HL-60 (cell line): ENCODE measurements around the gene UBTF.

Source experiments
- DNase-seq, 2 experiments: peaks; one replicate each; pipeline ENCODE4 v3.0.0-alpha.2; 2010 to 2020; ENCODE audit warnings: low read depth in 1 of 2, low spot score in 1 of 2
- H3K27ac ChIP-seq: fragments of 250-450 bp; sonication (Bioruptor Pico); replicated peaks from 2 replicates; pipeline ENCODE4 v1.5.1; 2020; ENCODE audit warnings: mild to moderate bottlenecking, moderate library complexity
- H3K27me3 ChIP-seq: fragments of 250-450 bp; sonication (Bioruptor Pico); 2 replicates; pipeline ENCODE4 v1.5.1; 2021; ENCODE audit warnings: mild to moderate bottlenecking, moderate library complexity; ENCODE audit not compliant: insufficient read depth, poor library complexity, severe bottlenecking
- H3K4me3 ChIP-seq: replicated peaks from 2 replicates; pipeline ENCODE4 v1.5.1; 2011; ENCODE audit warnings: mild to moderate bottlenecking, control low read depth, low read length; ENCODE audit not compliant: insufficient read depth
- GABPA ChIP-seq: IDR thresholded peaks from 2 replicates; pipeline ENCODE4 v1.6.1; 2012; ENCODE audit warnings: low read depth
- POLR2AphosphoS5 ChIP-seq: IDR thresholded peaks from 2 replicates; pipeline ENCODE4 v1.6.1; 2012; ENCODE audit warnings: low read depth
- SPI1 ChIP-seq: IDR thresholded peaks from 2 replicates; pipeline ENCODE4 v1.6.1; 2012; ENCODE audit warnings: low read depth, mild to moderate bottlenecking, borderline replicate concordance
- TF ChIP-seq, protein P1 (sequence below): IDR thresholded peaks from one replicate; pipeline ENCODE4 v1.5.1; 2011; ENCODE audit warnings: low read length, control low read depth, inconsistent platforms; ENCODE audit not compliant: insufficient read depth
- TF ChIP-seq, protein P2 (sequence below): IDR thresholded peaks from 2 replicates; pipeline ENCODE4 v1.6.1; 2012; ENCODE audit warnings: low read depth; ENCODE audit not compliant: insufficient replicate concordance

The UBTF gene

DNA sequence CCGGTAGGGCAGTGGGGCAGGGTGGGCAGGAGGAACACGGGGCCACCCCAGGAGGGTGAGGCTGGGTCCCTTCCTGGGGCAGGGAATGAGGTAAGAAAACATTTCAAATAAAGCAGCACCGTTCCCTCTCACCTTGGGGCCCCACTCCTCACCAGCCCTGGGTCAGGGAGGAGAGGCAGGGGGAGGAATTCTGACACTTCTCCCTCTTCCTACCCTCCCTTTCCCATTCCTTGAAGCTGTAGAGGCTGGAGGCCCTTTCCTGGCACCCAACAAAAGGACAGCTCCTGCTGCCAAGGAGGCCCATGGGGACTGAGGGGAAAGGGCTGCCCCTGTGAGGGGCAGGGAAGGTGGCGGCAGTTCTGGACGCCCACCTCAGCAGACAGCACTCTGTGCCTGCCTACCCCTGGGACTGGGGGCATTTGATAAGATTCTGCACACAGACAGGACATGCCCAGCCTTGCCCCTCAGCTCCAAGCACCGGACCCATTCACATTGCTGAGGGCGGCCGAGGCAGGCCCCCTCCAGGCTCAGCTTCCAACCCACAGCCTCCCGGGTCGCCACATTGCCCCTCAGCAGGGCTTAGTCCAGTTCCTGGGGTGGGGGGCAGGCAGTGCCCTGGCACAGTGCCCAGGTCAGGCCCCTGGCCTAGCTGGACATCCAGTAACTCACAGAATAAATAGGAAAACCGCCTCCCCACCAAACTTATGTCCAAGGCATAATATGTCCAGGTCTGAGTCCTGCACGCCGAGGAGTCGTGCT, 26.0 kb downstream of the UBTF start:
- Histone ChIP-seq H3K27me3 (no peaks in the 10 kb centered on the region), H3K4me3 (no peak overlapping the region), H3K27ac (no peak overlapping the region)
- no peak for DNase-seq
- TF ChIP-seq, protein P1, sequence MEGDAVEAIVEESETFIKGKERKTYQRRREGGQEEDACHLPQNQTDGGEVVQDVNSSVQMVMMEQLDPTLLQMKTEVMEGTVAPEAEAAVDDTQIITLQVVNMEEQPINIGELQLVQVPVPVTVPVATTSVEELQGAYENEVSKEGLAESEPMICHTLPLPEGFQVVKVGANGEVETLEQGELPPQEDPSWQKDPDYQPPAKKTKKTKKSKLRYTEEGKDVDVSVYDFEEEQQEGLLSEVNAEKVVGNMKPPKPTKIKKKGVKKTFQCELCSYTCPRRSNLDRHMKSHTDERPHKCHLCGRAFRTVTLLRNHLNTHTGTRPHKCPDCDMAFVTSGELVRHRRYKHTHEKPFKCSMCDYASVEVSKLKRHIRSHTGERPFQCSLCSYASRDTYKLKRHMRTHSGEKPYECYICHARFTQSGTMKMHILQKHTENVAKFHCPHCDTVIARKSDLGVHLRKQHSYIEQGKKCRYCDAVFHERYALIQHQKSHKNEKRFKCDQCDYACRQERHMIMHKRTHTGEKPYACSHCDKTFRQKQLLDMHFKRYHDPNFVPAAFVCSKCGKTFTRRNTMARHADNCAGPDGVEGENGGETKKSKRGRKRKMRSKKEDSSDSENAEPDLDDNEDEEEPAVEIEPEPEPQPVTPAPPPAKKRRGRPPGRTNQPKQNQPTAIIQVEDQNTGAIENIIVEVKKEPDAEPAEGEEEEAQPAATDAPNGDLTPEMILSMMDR, result no peak
- TF ChIP-seq GABPA (no peak), POLR2AphosphoS5 (no peak), SPI1 (no peak)
- TF ChIP-seq, protein P2, sequence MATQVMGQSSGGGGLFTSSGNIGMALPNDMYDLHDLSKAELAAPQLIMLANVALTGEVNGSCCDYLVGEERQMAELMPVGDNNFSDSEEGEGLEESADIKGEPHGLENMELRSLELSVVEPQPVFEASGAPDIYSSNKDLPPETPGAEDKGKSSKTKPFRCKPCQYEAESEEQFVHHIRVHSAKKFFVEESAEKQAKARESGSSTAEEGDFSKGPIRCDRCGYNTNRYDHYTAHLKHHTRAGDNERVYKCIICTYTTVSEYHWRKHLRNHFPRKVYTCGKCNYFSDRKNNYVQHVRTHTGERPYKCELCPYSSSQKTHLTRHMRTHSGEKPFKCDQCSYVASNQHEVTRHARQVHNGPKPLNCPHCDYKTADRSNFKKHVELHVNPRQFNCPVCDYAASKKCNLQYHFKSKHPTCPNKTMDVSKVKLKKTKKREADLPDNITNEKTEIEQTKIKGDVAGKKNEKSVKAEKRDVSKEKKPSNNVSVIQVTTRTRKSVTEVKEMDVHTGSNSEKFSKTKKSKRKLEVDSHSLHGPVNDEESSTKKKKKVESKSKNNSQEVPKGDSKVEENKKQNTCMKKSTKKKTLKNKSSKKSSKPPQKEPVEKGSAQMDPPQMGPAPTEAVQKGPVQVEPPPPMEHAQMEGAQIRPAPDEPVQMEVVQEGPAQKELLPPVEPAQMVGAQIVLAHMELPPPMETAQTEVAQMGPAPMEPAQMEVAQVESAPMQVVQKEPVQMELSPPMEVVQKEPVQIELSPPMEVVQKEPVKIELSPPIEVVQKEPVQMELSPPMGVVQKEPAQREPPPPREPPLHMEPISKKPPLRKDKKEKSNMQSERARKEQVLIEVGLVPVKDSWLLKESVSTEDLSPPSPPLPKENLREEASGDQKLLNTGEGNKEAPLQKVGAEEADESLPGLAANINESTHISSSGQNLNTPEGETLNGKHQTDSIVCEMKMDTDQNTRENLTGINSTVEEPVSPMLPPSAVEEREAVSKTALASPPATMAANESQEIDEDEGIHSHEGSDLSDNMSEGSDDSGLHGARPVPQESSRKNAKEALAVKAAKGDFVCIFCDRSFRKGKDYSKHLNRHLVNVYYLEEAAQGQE, result no peak

DNA sequence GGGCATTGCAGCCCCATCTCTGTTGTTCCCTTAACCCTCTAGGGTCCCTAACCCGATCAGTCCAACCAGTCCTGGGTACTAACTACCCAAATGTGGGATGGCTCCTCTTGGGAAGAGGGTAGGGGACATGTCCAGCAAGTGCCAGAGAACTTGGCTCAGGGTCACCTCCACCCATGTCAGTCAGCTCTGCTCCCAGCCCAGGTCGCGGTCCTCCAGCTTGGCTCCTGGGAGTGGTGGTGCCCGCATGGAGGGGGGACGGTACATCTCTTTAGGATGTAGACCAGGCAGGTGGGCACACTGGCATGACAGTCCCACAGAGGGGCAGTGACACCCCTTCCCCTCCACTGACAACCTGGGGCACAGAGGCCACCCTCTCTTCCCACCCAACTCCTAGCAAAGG, 26.7 kb downstream of the UBTF start:
- DNase-seq, result no peak
- H3K4me3 ChIP-seq, result no peak overlapping the region
- no peak overlapping the region for H3K27ac ChIP-seq
- H3K27me3 ChIP-seq, result no peaks in the 10 kb centered on the region
- TF ChIP-seq GABPA, result no peak

DNA sequence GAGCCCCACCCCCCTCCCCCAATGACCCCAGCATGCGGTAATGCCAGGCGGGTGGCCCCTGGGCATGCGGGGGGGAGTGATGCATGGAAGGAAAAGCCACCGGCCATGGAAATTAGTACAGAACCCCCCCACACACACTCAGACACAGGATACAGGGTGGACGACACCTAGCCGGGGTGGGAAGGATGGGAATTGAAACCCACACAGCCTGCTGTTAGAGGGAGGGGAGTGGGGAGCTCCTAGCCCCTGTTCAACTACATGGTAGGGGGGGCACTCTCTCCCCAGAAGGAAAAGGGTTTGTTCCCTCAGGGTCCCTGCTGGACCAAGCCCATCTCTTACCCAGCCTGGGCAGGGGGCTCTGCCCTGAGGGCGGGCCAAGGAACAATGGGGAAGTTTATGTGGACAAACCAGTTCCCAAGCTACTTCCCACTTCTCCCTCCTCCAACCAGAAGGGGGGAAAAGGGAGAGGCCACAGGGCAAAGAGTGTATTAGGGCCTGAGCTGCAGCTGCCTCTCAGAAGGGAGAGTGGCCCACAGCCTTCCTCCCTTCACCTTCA, 27.5 kb downstream of the UBTF start:
- Histone ChIP-seq H3K27ac (no peak overlapping the region), H3K27me3 (no peaks in the 10 kb centered on the region), H3K4me3 (no peak overlapping the region)
- no peak for DNase-seq
- no peak for TF ChIP-seq GABPA
- peak; percentile 44; the same call in 1 of the 2 replicates for TF ChIP-seq POLR2AphosphoS5

- Histone ChIP-seq H3K4me3 (no peak overlapping the region), H3K27ac (no peak overlapping the region), H3K27me3 (no peaks in the 10 kb centered on the region)
- DNase-seq, result no peak
- no peak for TF ChIP-seq GABPA
Measured at GRCh38 chr17:44191369-44191768, 28.1 kb downstream of the UBTF start.

DNA sequence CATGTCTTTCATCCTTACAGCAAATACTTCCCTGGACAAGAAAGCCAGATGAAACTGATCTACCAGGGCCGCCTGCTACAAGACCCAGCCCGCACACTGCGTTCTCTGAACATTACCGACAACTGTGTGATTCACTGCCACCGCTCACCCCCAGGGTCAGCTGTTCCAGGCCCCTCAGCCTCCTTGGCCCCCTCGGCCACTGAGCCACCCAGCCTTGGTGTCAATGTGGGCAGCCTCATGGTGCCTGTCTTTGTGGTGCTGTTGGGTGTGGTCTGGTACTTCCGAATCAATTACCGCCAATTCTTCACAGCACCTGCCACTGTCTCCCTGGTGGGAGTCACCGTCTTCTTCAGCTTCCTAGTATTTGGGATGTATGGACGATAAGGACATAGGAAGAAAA, 29.0 kb downstream of the UBTF start:
- Histone ChIP-seq H3K27ac (no peak overlapping the region), H3K27me3 (no peaks in the 10 kb centered on the region), H3K4me3 (no peak overlapping the region)
- DNase-seq, result no peak
- no peak for TF ChIP-seq SPI1
- no peak for TF ChIP-seq GABPA
- TF ChIP-seq, protein P2, result no peak
- TF ChIP-seq POLR2AphosphoS5, result no peak
